GM19324 (cell line): ENCODE data around the gene DNMT3L.
"Not testable (repeated sequence)": the region's sequence is repeated elsewhere in the genome, so short reads cannot be mapped to it uniquely, and the experiment has no call there.

Experiments
- ATAC-seq: cut with Tn5 transposase; IDR thresholded peaks from one replicate; pipeline ENCODE4 v1.9.1; 2021; ENCODE audit warnings: mild to moderate bottlenecking, moderate library complexity; ENCODE audit not compliant: unreplicated experiment, low FRiP score

Gene DNMT3L

DNA sequence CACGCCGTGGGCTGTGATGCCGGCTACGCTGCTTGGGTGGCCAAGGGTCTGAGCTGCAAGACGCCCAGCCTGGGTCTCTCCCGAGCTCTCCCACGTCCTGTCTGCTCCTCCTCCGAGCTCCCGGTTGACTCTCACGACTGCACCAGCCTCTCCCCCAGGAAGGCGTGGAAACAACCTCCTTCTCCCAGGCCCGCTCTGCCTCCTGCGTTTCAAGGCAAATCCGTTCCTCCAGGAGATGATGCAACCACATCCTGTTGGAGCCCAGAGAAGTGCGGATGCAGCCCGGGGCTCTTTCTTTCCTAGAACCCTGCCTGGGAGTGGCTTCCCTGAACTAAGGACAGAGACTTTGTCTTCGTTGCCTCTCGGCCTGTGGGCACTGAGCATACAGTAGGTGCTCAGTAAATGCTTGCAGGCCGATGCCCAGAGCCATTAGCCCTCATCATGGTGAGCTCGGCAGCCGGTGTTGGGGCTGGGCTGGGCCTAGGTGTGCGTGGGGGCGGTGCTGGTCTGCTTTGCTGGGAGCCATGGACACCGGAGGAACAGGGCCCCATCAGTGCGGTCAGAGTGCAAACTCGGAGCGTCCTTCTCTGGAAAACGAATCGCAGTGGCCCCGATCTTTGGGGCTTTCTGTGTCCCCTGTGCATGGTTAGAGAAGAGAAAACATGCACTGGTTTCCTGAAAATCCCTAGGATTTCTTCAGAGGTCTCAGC, 59.0 kb downstream of the DNMT3L start:
- not testable (repeated sequence) for ATAC-seq

GRCh38 chr21:44199997-44200396, 61.7 kb downstream of the DNMT3L start:
- ATAC-seq, result not testable (repeated sequence)

DNA sequence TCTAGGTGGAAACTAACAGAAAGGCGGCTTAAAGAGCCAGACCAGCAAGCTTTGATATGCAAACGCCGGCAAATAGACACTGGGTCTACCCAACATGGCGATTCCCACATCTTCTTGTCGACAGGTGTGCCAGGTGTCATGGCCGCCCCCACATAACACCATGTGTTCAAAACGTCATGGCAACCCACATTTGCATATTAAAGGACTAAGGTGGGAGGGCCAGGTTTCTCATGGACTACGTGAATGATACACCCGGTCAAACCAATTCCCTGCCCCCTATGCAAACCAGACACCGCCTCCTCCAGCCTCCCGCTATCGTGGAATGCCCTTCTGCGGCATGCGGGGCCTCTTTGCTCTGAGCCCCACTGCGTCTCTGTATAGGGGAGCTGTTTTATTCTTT, 62.2 kb downstream of the DNMT3L start:
- ATAC-seq, result no peak

- not testable (repeated sequence) for ATAC-seq
These were observed 64.6 kb downstream of the DNMT3L start for GRCh38 chr21:44197156-44197516.
